GM12874 (cell line): Measurements from ENCODE around the gene GNG14.

Source experiments
- TF ChIP-seq, protein P1 (sequence below): IDR thresholded peaks from 2 replicates; pipeline ENCODE4 v1.5.1; 2011; ENCODE audit warnings: low read depth, mild to moderate bottlenecking, control low read depth, low read length, moderate library complexity; ENCODE audit not compliant: insufficient read depth

The GNG14 gene

DNA sequence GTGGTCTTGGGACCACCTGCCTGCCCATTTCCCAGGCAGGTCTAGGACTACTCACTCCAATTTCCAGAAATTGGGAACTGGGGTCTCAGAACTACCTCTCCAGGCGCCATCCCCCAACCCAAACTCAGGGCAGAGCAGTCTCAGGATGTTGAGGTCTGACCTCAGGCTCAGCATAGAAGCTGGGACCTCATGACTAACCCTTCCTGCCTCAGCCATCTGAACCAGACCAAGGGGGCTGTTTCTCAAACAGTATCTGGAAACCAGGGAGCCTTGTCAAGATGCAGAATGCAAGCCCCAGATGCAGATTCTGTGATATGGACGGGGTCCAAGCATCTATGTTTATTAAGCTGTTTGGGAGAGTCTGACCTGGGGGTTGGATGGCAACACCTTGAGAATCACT is 7.3 kb downstream of the GNG14 start:
- TF ChIP-seq, protein P1, sequence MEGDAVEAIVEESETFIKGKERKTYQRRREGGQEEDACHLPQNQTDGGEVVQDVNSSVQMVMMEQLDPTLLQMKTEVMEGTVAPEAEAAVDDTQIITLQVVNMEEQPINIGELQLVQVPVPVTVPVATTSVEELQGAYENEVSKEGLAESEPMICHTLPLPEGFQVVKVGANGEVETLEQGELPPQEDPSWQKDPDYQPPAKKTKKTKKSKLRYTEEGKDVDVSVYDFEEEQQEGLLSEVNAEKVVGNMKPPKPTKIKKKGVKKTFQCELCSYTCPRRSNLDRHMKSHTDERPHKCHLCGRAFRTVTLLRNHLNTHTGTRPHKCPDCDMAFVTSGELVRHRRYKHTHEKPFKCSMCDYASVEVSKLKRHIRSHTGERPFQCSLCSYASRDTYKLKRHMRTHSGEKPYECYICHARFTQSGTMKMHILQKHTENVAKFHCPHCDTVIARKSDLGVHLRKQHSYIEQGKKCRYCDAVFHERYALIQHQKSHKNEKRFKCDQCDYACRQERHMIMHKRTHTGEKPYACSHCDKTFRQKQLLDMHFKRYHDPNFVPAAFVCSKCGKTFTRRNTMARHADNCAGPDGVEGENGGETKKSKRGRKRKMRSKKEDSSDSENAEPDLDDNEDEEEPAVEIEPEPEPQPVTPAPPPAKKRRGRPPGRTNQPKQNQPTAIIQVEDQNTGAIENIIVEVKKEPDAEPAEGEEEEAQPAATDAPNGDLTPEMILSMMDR, result no peak

DNA sequence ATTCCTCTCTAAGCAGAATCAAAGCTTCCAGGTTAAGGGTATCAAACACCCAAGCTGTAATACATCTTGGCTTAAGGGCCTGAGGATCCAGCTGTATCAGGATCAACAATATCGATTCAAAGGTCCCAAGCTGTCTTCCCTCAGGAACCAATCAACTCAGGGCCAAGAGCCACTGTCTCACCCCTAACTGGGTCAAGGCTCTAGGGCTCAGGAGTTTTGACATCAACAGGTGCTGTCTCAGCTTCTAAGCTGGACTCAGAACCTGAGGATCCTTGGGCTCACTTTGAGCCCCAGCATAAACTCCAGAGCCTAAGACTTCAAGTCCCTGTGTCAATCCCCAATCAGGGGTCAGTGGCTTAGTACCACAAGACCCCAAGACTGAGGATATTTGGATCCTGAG is 7.7 kb downstream of the GNG14 start:
- TF ChIP-seq, protein P1, result no peak

DNA sequence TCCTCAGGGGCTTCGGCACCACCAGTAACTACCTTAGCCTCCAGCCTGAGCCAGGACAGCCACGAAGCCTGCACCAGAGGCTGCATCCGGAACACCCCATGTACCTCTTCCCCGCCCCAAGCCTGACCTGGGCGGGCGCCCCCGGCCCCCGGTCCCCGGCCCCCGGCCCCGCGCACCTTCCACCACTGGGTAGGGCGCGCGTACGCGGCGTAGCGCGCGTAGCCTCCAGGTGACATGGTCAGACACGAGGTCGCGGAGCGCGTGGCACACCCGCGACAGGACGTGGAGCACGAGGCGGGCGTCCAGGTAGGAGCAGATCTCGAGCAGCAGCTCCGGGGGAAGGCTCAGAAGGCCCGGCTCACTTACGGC is 8.2 kb downstream of the GNG14 start:
- TF ChIP-seq, protein P1, result no peak

DNA sequence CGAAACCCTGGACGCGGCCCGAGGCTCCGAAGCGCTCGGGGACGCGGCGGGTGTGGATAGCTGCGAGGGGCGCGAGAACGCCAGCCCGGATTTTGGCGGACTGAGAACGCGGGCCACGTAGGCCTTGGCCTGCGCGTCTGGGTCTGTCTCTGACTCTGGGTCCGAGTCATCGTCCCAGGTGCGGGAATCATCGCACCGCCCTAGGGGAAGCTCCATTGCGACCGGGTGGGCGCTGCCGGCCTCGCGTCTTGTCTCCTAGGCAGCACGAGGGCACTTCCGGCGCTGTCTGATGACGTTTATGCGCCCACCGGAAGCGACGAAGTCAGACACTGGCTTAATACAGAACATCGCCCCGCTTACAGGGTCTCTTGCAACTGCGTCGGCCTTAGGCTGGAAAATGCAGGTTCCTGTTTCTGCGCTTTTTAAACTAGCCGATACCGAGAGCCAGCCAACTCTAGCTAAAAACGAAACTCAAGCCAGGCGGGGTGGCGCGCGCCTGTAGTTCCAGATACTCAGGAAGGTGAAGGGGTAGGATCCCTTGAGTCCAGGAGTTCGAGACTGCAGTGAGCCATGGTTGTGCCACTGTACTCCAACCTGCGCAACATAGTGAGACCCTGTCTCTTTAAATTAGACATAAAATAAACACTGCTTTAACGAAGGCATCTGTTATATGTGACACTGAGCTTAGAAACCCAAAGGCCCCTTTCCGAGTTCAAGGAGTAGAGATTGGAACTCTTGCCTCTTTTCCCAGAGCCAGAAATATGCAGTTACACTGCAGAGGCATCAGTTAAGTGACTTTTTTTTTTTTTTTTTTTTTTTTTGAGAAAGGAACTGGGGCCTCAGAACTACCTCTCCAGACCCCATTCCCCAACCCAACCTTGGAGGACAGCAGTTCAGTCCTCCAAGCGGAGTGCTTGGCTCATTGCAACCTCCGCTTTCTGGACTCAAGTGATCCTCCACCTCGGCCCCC is 8.9 kb downstream of the GNG14 start, which contains the start of gene FBXW9:
Gene FBXW9 (minus strand): TSS at position 266 of the 970 bp plus-strand sequence. CDS start 50 bp downstream, at position 216.
- TF ChIP-seq, protein P1, result no peak

DNA sequence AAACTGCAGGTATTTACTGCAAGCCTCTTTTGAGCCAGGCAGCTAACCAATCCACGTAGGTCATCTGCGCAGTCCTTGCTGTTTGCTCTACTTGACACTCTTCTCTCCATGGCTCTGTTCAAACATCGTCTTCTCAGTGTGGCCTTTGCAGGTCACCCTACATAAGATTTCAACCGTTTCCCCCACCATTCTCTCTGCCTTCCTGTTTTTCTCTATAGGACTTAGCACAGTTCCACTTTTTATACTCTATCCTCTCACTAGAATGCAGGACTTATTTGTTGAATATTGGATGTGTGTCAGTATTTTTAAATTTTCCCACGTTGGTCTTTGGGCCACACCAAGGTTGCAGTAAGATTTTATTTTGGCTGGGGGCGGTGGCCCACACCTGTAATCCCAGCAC is 10.3 kb downstream of the GNG14 start:
- TF ChIP-seq, protein P1, result no peak

DNA sequence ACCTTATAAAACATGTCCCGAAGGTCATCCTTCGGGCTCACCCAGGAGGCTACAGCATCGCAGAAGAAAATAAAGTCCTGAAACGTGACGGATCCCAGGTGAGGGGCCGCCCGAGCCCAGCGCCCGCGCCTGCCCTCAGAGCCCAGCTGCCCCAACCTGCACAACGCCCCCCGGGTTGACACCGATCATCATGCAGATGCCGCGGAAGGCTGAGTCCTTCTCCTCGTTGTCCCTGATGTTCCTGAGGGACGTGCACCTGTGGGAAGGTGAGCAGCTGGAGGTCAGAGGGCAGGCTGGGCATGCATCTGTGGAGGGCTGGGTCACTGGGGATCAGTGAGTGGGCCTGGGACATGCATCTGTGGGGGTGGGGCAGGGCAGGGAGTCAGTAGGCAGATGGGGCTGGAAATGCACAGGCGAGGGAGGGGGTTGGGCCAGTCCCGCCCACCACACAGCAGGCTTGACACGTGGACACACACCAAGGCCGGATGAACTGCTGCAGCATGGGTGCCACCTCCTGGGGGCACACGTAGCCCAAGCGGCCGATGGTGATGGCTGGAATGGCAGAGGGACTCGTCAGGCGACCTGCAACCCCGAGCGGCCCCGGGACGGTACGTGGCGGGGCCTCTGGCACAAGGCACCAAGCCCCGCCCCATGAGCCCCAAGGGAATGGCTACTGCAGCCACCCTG is 13.9 kb downstream of the GNG14 start:
- TF ChIP-seq, protein P1, result no peak

DNA sequence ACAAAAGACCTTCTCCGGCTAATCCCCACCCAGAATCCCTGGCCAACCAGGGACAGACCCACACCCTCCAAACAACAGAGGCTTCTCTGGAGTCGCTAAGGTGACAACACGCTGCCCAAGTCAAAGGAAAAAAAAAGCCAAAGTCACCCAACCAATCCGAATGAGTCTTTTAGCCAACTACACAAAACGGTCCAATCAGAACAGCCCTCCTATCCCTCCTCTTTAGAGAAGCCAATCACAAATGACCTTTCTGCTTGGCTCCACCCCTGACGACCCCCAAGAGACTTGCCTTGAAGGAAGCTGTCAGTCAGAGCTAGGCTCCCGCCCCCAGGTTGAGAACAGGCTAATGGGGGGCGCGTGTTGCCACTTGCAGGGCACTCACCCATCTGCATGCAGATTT is 15.2 kb downstream of the GNG14 start:
- TF ChIP-seq, protein P1, result no peak
